Smooth muscle cell of bladder (primary cell): ENCODE measurements around the gene APOL1. TPM values are rescaled to one million over a fixed set of nuclear protein-coding genes. Genes with fewer than 3 reads are reported as not detected.

ENCODE experiments used
- total RNA-seq: library from RNA; depleted of rRNA; stranded (reverse); fragments of >200 nt; gene quantifications from 2 replicates; pipeline ENCODE4 v1.2.3, GENCODE V29; 2014

Gene APOL1
- 30.2 and 44.3 TPM in 2 replicates for total RNA-seq

GRCh38 chr22:36252754-36253522 lies at the start of gene APOL1:
APOL1 (plus strand) TSS chr22:36253133; CDS start chr22:36254956, 1,823 bp downstream.

GRCh38 chr22:36239401-36240171 lies 13.3 kb upstream of the APOL1 start, which contains the start of gene APOL2:
APOL2 (minus strand) TSS chr22:36239527; CDS start chr22:36233162, 6,365 bp downstream.

Other genes starting within 250 kb of the APOL1 start
- 147 and 164 TPM in 2 replicates for gene RBFOX2, start 224.3 kb upstream of the APOL1 start, total RNA-seq
- 13.5 and 14.0 TPM in 2 replicates for gene APOL3, start 92.4 kb upstream of the APOL1 start, total RNA-seq
- gene APOL4, start 51.3 kb upstream of the APOL1 start, total RNA-seq, result 0.65 and 2.3 TPM in 2 replicates
- gene APOL2, start 13.6 kb upstream of the APOL1 start, total RNA-seq, result 37.4 and 46.2 TPM in 2 replicates
- 375 and 451 TPM in 2 replicates for gene MYH9, start 134.8 kb downstream of the APOL1 start, total RNA-seq
- gene TXN2, start 228.5 kb downstream of the APOL1 start, total RNA-seq, result 21.8 and 30.0 TPM in 2 replicates